ENCODE results near the gene COX5B. TPM values are rescaled to one million over a fixed set of nuclear protein-coding genes. Genes with fewer than 3 reads are reported as not detected.

COX5B gene
- total and polyA plus RNA-seq, 9 of the 15 experiments (the other 6 are each of a cell fraction or from before 2014, with no cell fraction given): 154 to 1,424 (median 487) TPM

GRCh38 chr2:97677480-97677879 lies 31.6 kb downstream of the COX5B start:
- no TSS peak for BruUV-seq (replicated peaks)
- Histone ChIP-seq H2AFZ (ENCODE audit: low read depth, low read length) (no peak overlapping the region), H3K9me3 (replicated peaks; ENCODE audit: control insufficient read depth, insufficient read depth, low read depth, low read length) (no peaks in the 10 kb centered on the region), H4K20me1 (replicated peaks; ENCODE audit: control insufficient read depth, insufficient read depth, low read length) (no peaks in the 10 kb centered on the region), H3K9me1 (ENCODE audit: control insufficient read depth, insufficient read depth, low read length) (no peaks in the 10 kb centered on the region), H3K4me1 (replicated peaks in 1 of 2; ENCODE audit: control insufficient read depth in 2 of 2, insufficient read depth in 2 of 2, low read length in 2 of 2) (peaks cover 11 to 26% of the 10 kb centered on the region in 2 experiments), H3K4me2 (ENCODE audit: insufficient read depth, low read length) (no peak overlapping the region), H3K36me3 (ENCODE audit: control insufficient read depth, insufficient read depth, low read length) (no peaks in the 10 kb centered on the region), H3K9ac (ENCODE audit: insufficient read depth in 1 of 2, low read depth in 2 of 2, low read length in 2 of 2) (no peak overlapping the region), H3K79me2 (ENCODE audit: control insufficient read depth, insufficient read depth, low read length) (no peaks in the 10 kb centered on the region), H3K27me3 (ENCODE audit: control insufficient read depth in 2 of 2, insufficient read depth in 2 of 2, low read length in 2 of 2) (no peaks in the 10 kb centered on the region), H3K27ac (ENCODE audit: extremely low read depth, low read depth, low read length) (no peak overlapping the region), H3K4me3 (no peak overlapping the region)
- intact Hi-C loops (cut with micrococcal nuclease) (no loop called here), in situ Hi-C loops (cut with MboI) (no loop called here)
- FAIRE-seq (no peak), DNase-seq (ENCODE audit: extremely low read depth in 1 of 4, low spot score in 3 of 4) (no peak), ATAC-seq (no peak)
- 71% methylated on average over 2 of the region's 2 CpGs for WGBS (ENCODE audit: insufficient coverage, low coverage, missing lambda C conversion rate)
- CTCF ChIA-PET (ENCODE audit: low intra/inter-chr PET ratio): no interaction called here
- POLR2A ChIA-PET: interaction anchor here (0.6 to 3.4 kb wide), 3 partner anchors 12 to 28 kb away, joined by 3 to 15 read pairs (median 5); partner anchors contain the start of gene ACTR1B
- TF ChIP-seq COPS2 (conservative IDR thresholded peaks at IDR 0.05) (no peak), RBM39 (optimal IDR thresholded peaks at IDR 0.05; ENCODE audit: low read depth, low read length) (no peak), ID3 (CRISPR knock-in tag; IDR thresholded peaks at IDR 0.05) (no peak), ID3 (tag; IDR thresholded peaks at IDR 0.05) (no peak), CHD1 (IDR thresholded peaks at IDR 0.05; ENCODE audit: low read length) (no peak), ZNF134 (CRISPR knock-in tag; conservative IDR thresholded peaks at IDR 0.05) (no peak), ZKSCAN3 (CRISPR knock-in tag; IDR thresholded peaks at IDR 0.05) (no peak), ZFPM2 (CRISPR knock-in tag; IDR thresholded peaks at IDR 0.05) (no peak), SMARCA4 (IDR thresholded peaks at IDR 0.05) (no peak), MAX (CRISPR knock-in tag; IDR thresholded peaks at IDR 0.05) (no peak), RBM25 (IDR thresholded peaks at IDR 0.05; ENCODE audit: low read depth, low read length, severe bottlenecking) (no peak), CBFA2T3 (IDR thresholded peaks at IDR 0.05) (no peak), ZNF511 (CRISPR knock-in tag; IDR thresholded peaks at IDR 0.05) (no peak), GTF3C2 (IDR thresholded peaks at IDR 0.05; ENCODE audit: borderline replicate concordance, extremely low read depth, insufficient read length) (no peak), RBM14 (IDR thresholded peaks at IDR 0.05; ENCODE audit: borderline replicate concordance, insufficient read depth, low read depth, low read length) (no peak), TFAM (CRISPR knock-in tag; conservative IDR thresholded peaks at IDR 0.05) (no peak)

Measured in K562 (cell line).